Large intestine (tissue), 3 donors: ENCODE results near the gene INPP5A. TPM values are rescaled to one million over a fixed set of nuclear protein-coding genes. Genes with fewer than 3 reads are reported as not detected.
"Not testable (repeated sequence)": the region's sequence is repeated elsewhere in the genome, so short reads cannot be mapped to it uniquely, and the experiment has no call there.

Experiments
- DNase-seq, 2 donors: peaks; one replicate each; pipeline versions ENCODE4 v3.0.0 to v3.0.0-alpha.2; 2013
- H3K27ac ChIP-seq: one replicate; pipeline ENCODE4 v1.5.1; 2013; ENCODE audit warnings: low read length
- H3K27me3 ChIP-seq: 2 replicates; pipeline ENCODE4 v1.6.1; 2013; ENCODE audit warnings: low read length; ENCODE audit not compliant: control insufficient read depth, insufficient read depth
- H3K36me3 ChIP-seq: 2 replicates; pipeline ENCODE4 v1.6.1; 2013; ENCODE audit warnings: low read length; ENCODE audit not compliant: control insufficient read depth, insufficient read depth
- H3K4me1 ChIP-seq: one replicate; pipeline ENCODE4 v1.6.1; 2013; ENCODE audit warnings: low read length; ENCODE audit not compliant: control insufficient read depth, insufficient read depth
- H3K4me3 ChIP-seq: one replicate; pipeline ENCODE4 v1.5.1; 2013; ENCODE audit warnings: low read length
- H3K9me3 ChIP-seq: one replicate; pipeline ENCODE4 v1.6.1; 2013; ENCODE audit warnings: mild to moderate bottlenecking, low read depth, low read length, moderate library complexity; ENCODE audit not compliant: control insufficient read depth
- whole genome bisulfite sequencing: methylation state at CpG from one replicate; pipeline ENCODE4 v1.1.5; 2013; ENCODE audit warnings: low lambda C conversion rate; ENCODE audit not compliant: insufficient coverage; 5-methylcytosine and 5-hydroxymethylcytosine counted together
- polyA plus RNA-seq: library from polyadenylated mRNA; unstranded; fragments of 120-200 nt; gene quantifications from one replicate; pipeline ENCODE4 v1.2.1, GENCODE V29; 2013

INPP5A gene
- polyA plus RNA-seq, 1 donor = 25.3 TPM

DNA sequence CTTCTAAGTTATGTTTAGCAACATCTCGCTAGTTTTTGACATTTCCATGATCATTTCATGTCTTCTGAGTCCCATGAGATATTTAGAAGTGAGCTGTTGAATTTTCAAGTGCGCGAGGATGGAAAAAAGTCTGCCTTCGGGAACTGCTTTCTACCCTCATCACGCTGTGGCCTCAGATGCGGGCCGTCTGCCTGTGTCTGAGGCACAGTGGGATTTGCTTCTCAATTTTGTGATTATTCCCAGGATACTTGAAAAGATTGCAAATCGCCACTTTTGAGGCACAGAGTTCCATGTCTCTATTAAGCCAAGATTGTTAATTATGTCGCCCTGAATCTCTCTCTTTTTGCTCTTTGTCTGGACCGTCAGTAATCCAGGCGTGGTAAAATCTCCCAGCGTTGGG, 279.1 kb downstream of the INPP5A start:
- no peaks in the 10 kb centered on the region for H3K36me3 ChIP-seq
- WGBS = 100% methylated on average over 2 of the region's 12 CpGs
- H3K4me3 ChIP-seq = no peak overlapping the region
- peaks cover 4% of the 10 kb centered on the region for H3K9me3 ChIP-seq
- peaks cover 9% of the 10 kb centered on the region for H3K27me3 ChIP-seq
- DNase-seq = no peak
- no peaks in the 10 kb centered on the region for H3K4me1 ChIP-seq
- no peak overlapping the region for H3K27ac ChIP-seq

DNA sequence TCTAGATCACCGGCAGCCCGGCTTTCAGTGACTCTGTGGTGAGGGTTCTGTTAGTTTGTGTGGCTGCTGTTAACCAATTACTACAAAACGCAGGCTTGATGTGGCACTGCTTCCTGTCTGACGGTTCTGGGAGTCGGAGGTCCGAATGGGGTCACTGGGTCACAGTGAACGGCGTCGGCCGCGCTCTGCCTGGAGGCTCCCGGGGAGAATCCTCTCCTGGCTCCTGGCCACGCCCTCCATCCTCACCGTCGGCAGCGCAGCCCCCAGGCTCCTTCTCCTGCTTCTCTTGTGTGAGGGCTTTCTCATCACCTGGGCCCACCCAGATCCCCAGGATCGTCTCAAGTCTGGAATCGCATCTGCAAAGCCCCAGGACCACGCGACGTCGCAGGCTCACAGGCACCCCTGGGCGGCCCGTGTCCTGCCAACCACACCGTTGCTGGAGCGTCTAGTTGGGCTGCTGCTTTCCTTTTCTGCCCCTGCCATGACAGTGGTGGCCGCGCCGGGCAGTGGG, 280.2 kb downstream of the INPP5A start:
- Histone ChIP-seq H3K27me3 (peaks cover 9% of the 10 kb centered on the region), H3K9me3 (peaks cover 4% of the 10 kb centered on the region), H3K27ac (no peak overlapping the region), H3K4me1 (no peaks in the 10 kb centered on the region), H3K4me3 (no peak overlapping the region), H3K36me3 (no peaks in the 10 kb centered on the region)
- no CpG with 5 or more reads among the region's 29 CpGs for WGBS
- no peak for DNase-seq

GRCh38 chr10:132820056-132820455, 282.5 kb downstream of the INPP5A start:
- Histone ChIP-seq H3K4me1 (no peaks in the 10 kb centered on the region), H3K27ac (no peak overlapping the region), H3K27me3 (peaks cover 9% of the 10 kb centered on the region), H3K9me3 (peaks cover 8% of the 10 kb centered on the region), H3K4me3 (no peak overlapping the region), H3K36me3 (no peaks in the 10 kb centered on the region)
- DNase-seq = no peak
- 97% methylated on average over 5 of the region's 13 CpGs for WGBS

- H3K4me3 ChIP-seq, DNase-seq, H3K27me3 ChIP-seq, H3K27ac ChIP-seq, H3K36me3 ChIP-seq, H3K4me1 ChIP-seq: not testable (repeated sequence)
- WGBS = 100% methylated on average over 1 of the region's 34 CpGs
- peaks cover 20% of the 10 kb centered on the region for H3K9me3 ChIP-seq
Measured at GRCh38 chr10:132825783-132826523, 288.4 kb downstream of the INPP5A start.

DNA sequence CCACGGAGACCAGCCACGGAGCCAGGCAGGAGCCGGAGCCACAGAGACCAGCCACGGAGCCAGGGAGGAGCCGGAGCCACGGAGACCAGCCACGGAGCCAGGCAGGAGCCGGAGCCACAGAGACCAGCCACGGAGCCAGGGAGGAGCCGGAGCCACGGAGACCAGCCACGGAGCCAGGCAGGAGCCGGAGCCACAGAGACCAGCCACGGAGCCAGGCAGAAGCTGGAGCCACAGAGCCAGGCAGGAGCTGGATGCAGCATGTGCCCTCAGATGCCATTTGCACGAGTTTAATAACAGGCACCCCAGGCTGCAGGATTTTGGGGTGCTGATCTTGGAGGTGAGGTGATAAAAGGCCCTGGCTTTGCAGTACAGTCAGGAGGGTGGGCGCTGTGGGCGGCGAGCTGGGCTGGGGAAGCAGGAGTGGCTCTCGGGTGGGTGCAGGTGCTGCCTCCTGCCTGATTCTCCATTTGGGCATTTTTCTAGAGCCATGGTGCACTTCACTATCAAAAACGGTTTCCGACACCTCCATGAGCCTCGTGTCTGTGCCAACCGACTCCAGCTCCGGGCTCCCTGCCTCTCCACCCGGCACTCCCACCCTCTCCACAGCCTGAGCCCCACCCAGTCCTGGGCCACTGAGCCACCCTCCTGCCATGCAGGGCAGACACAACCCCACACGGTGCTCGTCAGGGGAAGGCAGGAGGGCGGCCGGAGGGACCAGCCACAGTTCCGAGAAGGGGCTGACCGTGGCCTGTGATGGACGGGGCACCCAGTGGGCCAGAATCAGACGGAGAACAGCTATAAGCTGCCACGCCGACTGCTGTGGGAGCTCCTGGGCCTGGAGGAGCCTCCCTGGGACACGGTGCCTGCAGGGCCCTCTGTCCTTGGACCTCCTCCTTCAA, 289.2 kb downstream of the INPP5A start:
- Histone ChIP-seq H3K4me1 (no peaks in the 10 kb centered on the region), H3K36me3 (no peaks in the 10 kb centered on the region), H3K27me3 (peaks cover 7% of the 10 kb centered on the region), H3K9me3 (peaks cover 20% of the 10 kb centered on the region), H3K27ac (no peak overlapping the region), H3K4me3 (no peak overlapping the region)
- 100% methylated on average over 2 of the region's 36 CpGs for WGBS
- no peak for DNase-seq

DNA sequence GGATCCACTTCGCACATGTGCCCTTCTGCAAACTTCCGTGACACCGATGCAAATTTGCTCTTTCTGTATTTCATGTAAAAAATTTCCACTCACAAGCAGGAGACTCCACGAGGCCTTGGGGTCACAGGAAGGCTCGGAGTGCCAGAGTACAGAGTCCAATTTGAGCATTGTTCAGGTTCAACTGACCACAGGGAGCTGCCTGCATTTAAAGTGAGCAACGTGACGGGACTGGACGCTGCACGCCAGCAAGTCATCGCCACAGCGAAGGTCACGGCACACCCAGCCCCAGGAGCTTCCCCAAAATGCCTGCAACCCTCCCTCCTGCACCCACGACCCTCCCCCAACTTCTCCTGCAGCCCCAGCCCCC, 289.8 kb downstream of the INPP5A start:
- no peak for DNase-seq
- peaks cover 10% of the 10 kb centered on the region for H3K27me3 ChIP-seq
- no peak overlapping the region for H3K4me3 ChIP-seq
- no peak overlapping the region for H3K27ac ChIP-seq
- no peaks in the 10 kb centered on the region for H3K36me3 ChIP-seq
- H3K4me1 ChIP-seq = no peaks in the 10 kb centered on the region
- WGBS = no CpG with 5 or more reads among the region's 13 CpGs
- peaks cover 20% of the 10 kb centered on the region for H3K9me3 ChIP-seq

GRCh38 chr10:132827861-132828539, 290.4 kb downstream of the INPP5A start:
- Histone ChIP-seq H3K4me3 (no peak overlapping the region), H3K36me3 (no peaks in the 10 kb centered on the region), H3K27me3 (peaks cover 15% of the 10 kb centered on the region), H3K9me3 (peaks cover 18% of the 10 kb centered on the region), H3K27ac (no peak overlapping the region), H3K4me1 (no peaks in the 10 kb centered on the region)
- DNase-seq = no peak
- 81% methylated on average over 3 of the region's 29 CpGs for WGBS

- no peak for DNase-seq
- no peaks in the 10 kb centered on the region for H3K4me1 ChIP-seq
- no peaks in the 10 kb centered on the region for H3K36me3 ChIP-seq
Measured at GRCh38 chr10:132828681-132829080, 291.1 kb downstream of the INPP5A start.

DNA sequence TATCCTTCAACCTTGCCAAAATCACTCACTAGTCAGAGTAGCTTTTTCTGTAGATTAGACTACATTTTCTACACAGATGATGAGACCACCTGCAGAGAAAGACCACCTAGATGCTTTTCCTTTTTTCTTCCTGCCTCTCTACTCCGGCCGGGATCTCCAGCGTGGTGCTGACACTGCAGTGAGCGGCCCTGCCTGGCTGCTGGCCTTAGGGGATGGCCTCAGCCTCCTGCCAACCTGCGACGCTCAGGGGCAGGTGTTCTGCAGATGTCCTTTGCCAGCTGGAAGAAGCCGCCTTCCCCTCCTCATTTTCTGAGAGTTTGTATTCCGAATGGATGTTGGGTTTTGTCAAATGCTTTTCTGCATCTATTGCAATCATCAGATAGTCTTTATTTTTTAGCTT, 291.8 kb downstream of the INPP5A start:
- H3K27me3 ChIP-seq = peaks cover 22% of the 10 kb centered on the region
- H3K27ac ChIP-seq = no peak overlapping the region
- 60% methylated on average over 1 of the region's 8 CpGs for WGBS
- H3K4me1 ChIP-seq = no peaks in the 10 kb centered on the region
- H3K9me3 ChIP-seq = peaks cover 18% of the 10 kb centered on the region
- H3K4me3 ChIP-seq = no peak overlapping the region
- no peak for DNase-seq
- H3K36me3 ChIP-seq = no peaks in the 10 kb centered on the region

More at GRCh38 chr10:132828681-132829080, 291.1 kb downstream of the INPP5A start:
- no peak overlapping the region for H3K27ac ChIP-seq
- H3K27me3 ChIP-seq = peaks cover 21% of the 10 kb centered on the region
- H3K4me3 ChIP-seq = no peak overlapping the region
- H3K9me3 ChIP-seq = peaks cover 18% of the 10 kb centered on the region
- 100% methylated on average over 4 of the region's 20 CpGs for WGBS
